Measurements from ENCODE around the gene CFAP45. TPM values are rescaled to one million over a fixed set of nuclear protein-coding genes. Genes with fewer than 3 reads are reported as not detected.
A peak's percentile ranks its signal among the peaks of the same experiment; 100 is the strongest.

CFAP45 gene
- total and polyA plus RNA-seq, 2 donors (not counting 1 experiment from before 2014, with no cell fraction given): 1.3 to 2.4 TPM

DNA sequence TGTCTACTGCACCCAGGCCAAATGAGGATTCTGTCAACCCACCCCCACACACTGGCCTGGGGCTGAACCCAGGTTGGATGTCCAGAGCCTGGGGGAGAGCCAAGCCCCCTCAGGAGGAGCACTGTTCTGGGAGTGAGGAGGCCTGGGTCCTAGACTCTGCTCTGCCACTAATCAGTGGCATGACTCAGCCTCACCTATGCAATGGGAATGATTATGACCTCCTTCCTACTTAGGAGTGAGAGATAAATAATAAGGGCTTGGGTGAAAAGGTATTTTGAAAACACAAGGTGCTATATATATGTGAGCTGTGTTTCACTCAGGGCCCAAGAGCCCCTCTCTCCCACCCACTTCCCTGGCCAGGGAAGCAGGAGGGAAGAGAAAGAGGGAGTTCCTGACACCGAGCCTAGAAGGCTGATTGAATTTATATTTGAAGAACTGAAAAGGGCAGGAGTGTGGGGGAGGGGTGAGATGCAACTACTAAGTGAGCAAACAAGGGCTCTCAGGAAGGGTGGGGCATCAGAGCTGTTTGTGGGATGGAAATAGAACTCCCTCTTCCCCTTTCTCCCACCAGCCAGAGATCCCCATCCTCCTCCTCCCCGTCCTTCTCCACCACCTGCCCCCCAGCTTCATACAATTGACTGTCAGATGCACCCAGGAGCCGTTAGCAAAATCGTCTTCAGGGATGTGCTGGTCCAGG is 37.2 kb upstream of the CFAP45 start:
- WGBS (ENCODE audit: insufficient coverage): 17% methylated on average over 3 of the region's 4 CpGs
- no peaks in the 10 kb centered on the region for H3K79me2 ChIP-seq (ENCODE audit: control insufficient read depth, insufficient read depth, low read length)
- H3K4me1 ChIP-seq (ENCODE audit: control insufficient read depth in 2 of 2, insufficient read depth in 2 of 2, low read length in 2 of 2): peaks cover 37 to 43% of the 10 kb centered on the region in 2 donors
- peak overlapping the region; percentile 73 for H3K4me2 ChIP-seq (replicated peaks; ENCODE audit: low read depth, low read length, poor library complexity, severe bottlenecking)
- H3K27me3 ChIP-seq (replicated peaks in 1 of 4; ENCODE audit: control extremely low read depth in 1 of 4, control insufficient read depth in 3 of 4, insufficient read depth in 4 of 4, low read length in 3 of 4): peaks cover 0 to 3% (median 0%) of the 10 kb centered on the region in 4 experiments
- ATAC-seq (ENCODE audit: low read depth): no peak
- no peaks in the 10 kb centered on the region for H3K36me3 ChIP-seq (replicated peaks in 1 of 2; ENCODE audit: control extremely low read depth in 1 of 2, control insufficient read depth in 1 of 2, extremely low read depth in 1 of 2, insufficient read depth in 2 of 2, low read length in 1 of 2)
- Mint-ChIP-seq H3K4me3 (peak overlapping the region; percentile 74), H3K9me3 (ENCODE audit: insufficient read depth) (no peaks in the 10 kb centered on the region), H3K4me1 (peaks cover 47% of the 10 kb centered on the region), H3K27ac (peak overlapping the region; percentile 26), H3K27me3 (peaks cover 4% of the 10 kb centered on the region)
- H3K4me3 ChIP-seq (ENCODE audit: control extremely low read depth in 1 of 5, extremely low read depth in 1 of 5, insufficient read depth in 1 of 5, low read depth in 2 of 5, low read length in 4 of 5): peak overlapping the region in 3 of 5 experiments; percentile 17 to 25 (median 18)
- no peak overlapping the region for H3K27ac ChIP-seq (ENCODE audit: low read length in 2 of 2)
- no peaks in the 10 kb centered on the region for H4K20me1 ChIP-seq (ENCODE audit: control insufficient read depth, insufficient read depth, low read length, poor library complexity, severe bottlenecking)
- ChIA-PET POLR2A (interaction anchor here (0.6 to 1.8 kb wide), 3 partner anchors 9 to 18 kb away, joined by 3 to 5 read pairs (median 4); no protein-coding TSS in a partner anchor), CTCF (interaction anchor here (1.0 to 10.7 kb wide), 9 partner anchors 14 to 150 kb away, joined by 3 to 177 read pairs (median 6); partner anchors contain the start of genes SLAMF9 and TAGLN2)
- H2AFZ ChIP-seq (ENCODE audit: insufficient read depth, low read depth, low read length, poor library complexity, severe bottlenecking): peak overlapping the region; percentile 50
- peak; percentile 65 for DNase-seq
- intact Hi-C loops (cut with micrococcal nuclease): loop anchor here (2.0 to 5.0 kb wide), 4 partner anchors 46 to 315 kb away; no protein-coding TSS in a partner anchor
- TF ChIP-seq, protein P1, sequence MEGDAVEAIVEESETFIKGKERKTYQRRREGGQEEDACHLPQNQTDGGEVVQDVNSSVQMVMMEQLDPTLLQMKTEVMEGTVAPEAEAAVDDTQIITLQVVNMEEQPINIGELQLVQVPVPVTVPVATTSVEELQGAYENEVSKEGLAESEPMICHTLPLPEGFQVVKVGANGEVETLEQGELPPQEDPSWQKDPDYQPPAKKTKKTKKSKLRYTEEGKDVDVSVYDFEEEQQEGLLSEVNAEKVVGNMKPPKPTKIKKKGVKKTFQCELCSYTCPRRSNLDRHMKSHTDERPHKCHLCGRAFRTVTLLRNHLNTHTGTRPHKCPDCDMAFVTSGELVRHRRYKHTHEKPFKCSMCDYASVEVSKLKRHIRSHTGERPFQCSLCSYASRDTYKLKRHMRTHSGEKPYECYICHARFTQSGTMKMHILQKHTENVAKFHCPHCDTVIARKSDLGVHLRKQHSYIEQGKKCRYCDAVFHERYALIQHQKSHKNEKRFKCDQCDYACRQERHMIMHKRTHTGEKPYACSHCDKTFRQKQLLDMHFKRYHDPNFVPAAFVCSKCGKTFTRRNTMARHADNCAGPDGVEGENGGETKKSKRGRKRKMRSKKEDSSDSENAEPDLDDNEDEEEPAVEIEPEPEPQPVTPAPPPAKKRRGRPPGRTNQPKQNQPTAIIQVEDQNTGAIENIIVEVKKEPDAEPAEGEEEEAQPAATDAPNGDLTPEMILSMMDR (IDR thresholded peaks at IDR 0.05): no peak
- peaks cover 0 to 4% (median 0%) of the 10 kb centered on the region in 3 donors for H3K9me3 ChIP-seq (ENCODE audit: control extremely low read depth in 1 of 3, control insufficient read depth in 2 of 3, insufficient read depth in 1 of 3, low read length in 2 of 3)
- H3K9ac ChIP-seq (ENCODE audit: low read length): peak overlapping the region; percentile 34

DNA sequence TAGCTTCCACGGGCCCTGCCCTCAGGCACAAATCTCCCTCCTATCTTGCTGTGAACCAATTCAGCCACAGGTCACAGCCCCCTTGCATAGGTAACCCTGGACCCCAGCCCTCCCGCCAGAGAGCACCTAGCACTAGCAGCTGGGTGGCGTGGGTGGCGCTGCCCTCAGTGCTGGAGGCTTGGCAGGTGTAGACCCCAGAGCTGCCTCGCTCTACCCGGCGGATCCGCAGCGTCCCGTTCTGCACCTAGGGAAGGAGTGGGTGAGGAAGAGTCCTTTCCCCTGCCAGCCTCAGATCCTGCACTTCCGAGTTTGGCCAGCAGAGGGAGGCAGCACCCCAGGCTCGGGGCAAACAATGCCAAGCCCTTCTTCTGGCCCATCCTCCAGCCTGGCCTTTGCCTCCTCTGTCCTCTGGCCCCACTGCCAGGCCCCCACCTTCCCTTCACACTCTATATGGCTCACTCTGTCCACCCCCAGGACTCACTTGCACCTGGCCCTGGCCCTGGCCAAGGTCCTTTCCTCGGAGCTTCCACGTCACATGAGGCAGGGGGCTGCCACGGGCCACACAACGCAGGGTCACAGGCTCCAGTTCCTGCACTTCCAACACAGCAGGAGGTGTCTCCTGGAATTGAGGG is 36.4 kb upstream of the CFAP45 start:
- CTCF ChIA-PET: interaction anchor here (1.0 to 10.7 kb wide), 13 partner anchors 10 to 150 kb away, joined by 3 to 177 read pairs (median 6); partner anchors contain the start of gene TAGLN2
- no peaks in the 10 kb centered on the region for H3K9me3 Mint-ChIP-seq (ENCODE audit: insufficient read depth)
- Histone ChIP-seq H3K4me3 (ENCODE audit: control extremely low read depth in 1 of 5, extremely low read depth in 1 of 5, insufficient read depth in 1 of 5, low read depth in 2 of 5, low read length in 4 of 5) (peak overlapping the region in 1 of 5 experiments; percentile 17), H2AFZ (ENCODE audit: insufficient read depth, low read depth, low read length, poor library complexity, severe bottlenecking) (peak overlapping the region; percentile 19), H3K27ac (ENCODE audit: low read length in 2 of 2) (no peak overlapping the region), H3K79me2 (ENCODE audit: control insufficient read depth, insufficient read depth, low read length) (no peaks in the 10 kb centered on the region), H3K9ac (ENCODE audit: low read length) (peak overlapping the region; percentile 34), H4K20me1 (ENCODE audit: control insufficient read depth, insufficient read depth, low read length, poor library complexity, severe bottlenecking) (no peaks in the 10 kb centered on the region), H3K36me3 (replicated peaks in 1 of 2; ENCODE audit: control extremely low read depth in 1 of 2, control insufficient read depth in 1 of 2, extremely low read depth in 1 of 2, insufficient read depth in 2 of 2, low read length in 1 of 2) (no peaks in the 10 kb centered on the region), H3K4me2 (replicated peaks; ENCODE audit: low read depth, low read length, poor library complexity, severe bottlenecking) (peak overlapping the region; percentile 73), H3K9me3 (ENCODE audit: control extremely low read depth in 1 of 3, control insufficient read depth in 2 of 3, insufficient read depth in 1 of 3, low read length in 2 of 3) (peaks cover 0 to 4% (median 0%) of the 10 kb centered on the region in 3 donors), H3K4me1 (ENCODE audit: control insufficient read depth in 2 of 2, insufficient read depth in 2 of 2, low read length in 2 of 2) (peaks cover 37 to 43% of the 10 kb centered on the region in 2 donors), H3K27me3 (replicated peaks in 1 of 4; ENCODE audit: control extremely low read depth in 1 of 4, control insufficient read depth in 3 of 4, insufficient read depth in 4 of 4, low read length in 3 of 4) (no peaks in the 10 kb centered on the region)
- TF ChIP-seq, protein P1 (IDR thresholded peaks at IDR 0.05): peak; percentile 96
- no peak for TF ChIP-seq EZH2 (IDR thresholded peaks at IDR 0.05; ENCODE audit: borderline replicate concordance, insufficient read depth, low read depth, low read length, poor library complexity, severe bottlenecking)
- peak; percentile 89 for ATAC-seq (ENCODE audit: low read depth)
- H3K27me3 Mint-ChIP-seq: peaks cover 4% of the 10 kb centered on the region
- intact Hi-C loops (cut with micrococcal nuclease): loop anchor here (1.0 to 5.0 kb wide), 7 partner anchors 9 to 316 kb away; partner anchors contain the start of genes IGSF9 and TAGLN2
- H3K27ac Mint-ChIP-seq: peak overlapping the region; percentile 61
- H3K4me3 Mint-ChIP-seq: peak overlapping the region; percentile 49
- peaks cover 47% of the 10 kb centered on the region for H3K4me1 Mint-ChIP-seq
- POLR2A ChIA-PET: interaction anchor here (0.6 to 1.1 kb wide), 3 partner anchors 10 to 19 kb away, joined by 3 to 5 read pairs (median 4); no protein-coding TSS in a partner anchor
- peak; percentile 85 for DNase-seq
- 30% methylated on average over 16 of the region's 16 CpGs for WGBS (ENCODE audit: insufficient coverage)
